ENCODE measurements around the gene EHMT1. TPM values are rescaled to one million over a fixed set of nuclear protein-coding genes. Genes with fewer than 3 reads are reported as not detected.

The EHMT1 gene
- total RNA-seq, 1 experiment from 2014 or later = 112 TPM

DNA sequence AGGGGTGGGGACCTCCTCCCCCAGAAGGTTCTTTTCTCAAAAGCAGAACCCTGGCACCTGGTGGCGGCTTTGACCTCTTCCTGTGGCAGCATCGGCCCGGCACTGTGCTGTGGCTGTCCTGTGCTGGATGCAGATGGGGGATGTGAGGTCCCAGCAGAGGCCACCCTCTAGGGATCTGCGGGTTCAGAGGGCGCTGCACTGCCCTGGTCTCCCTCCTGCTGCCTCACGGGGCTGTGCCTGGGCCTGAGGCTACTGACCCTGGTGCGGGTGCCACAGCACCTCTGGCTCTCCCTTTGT, 182.2 kb downstream of the EHMT1 start:
- Histone ChIP-seq H3K18ac (ENCODE audit: insufficient read length, low read depth, low read length) (no peak overlapping the region), H3K4me1 (ENCODE audit: insufficient read depth, low read length) (no peaks in the 10 kb centered on the region), H3K23ac (ENCODE audit: insufficient read length, low read depth, low read length) (no peak overlapping the region), H3K79me2 (ENCODE audit: insufficient read depth, low read length) (no peaks in the 10 kb centered on the region), H3K4ac (ENCODE audit: low read depth, low read length) (no peak overlapping the region), H3T11ph (ENCODE audit: low read length) (no peak overlapping the region), H3K56ac (ENCODE audit: insufficient read length, low read depth, low read length) (no peak overlapping the region), H2BK120ac (ENCODE audit: low read depth, low read length, poor library complexity, severe bottlenecking) (no peak overlapping the region), H3K9ac (ENCODE audit: extremely low read depth, insufficient read length, low read length) (no peak overlapping the region), H2BK15ac (ENCODE audit: low read depth, low read length) (no peak overlapping the region), H3K9me3 (ENCODE audit: control insufficient read depth, low read depth, low read length) (no peaks in the 10 kb centered on the region), H3K79me1 (ENCODE audit: insufficient read depth, low read depth, low read length, poor library complexity, severe bottlenecking) (no peaks in the 10 kb centered on the region), H3K14ac (ENCODE audit: insufficient read depth, low read length) (no peak overlapping the region), H2AK5ac (ENCODE audit: insufficient read length, low read length) (no peak overlapping the region), H4K8ac (replicated peaks; ENCODE audit: insufficient read length, low read depth, low read length) (no peak overlapping the region), H2AFZ (ENCODE audit: low read length) (no peak overlapping the region), H4K20me1 (ENCODE audit: control insufficient read depth, insufficient read depth, insufficient read length) (peaks cover under 1% of the 10 kb centered on the region), H3K27ac (ENCODE audit: insufficient read length, low read depth, low read length) (no peak overlapping the region), H2BK12ac (ENCODE audit: insufficient read length, low read depth, low read length) (no peak overlapping the region), H4K5ac (ENCODE audit: insufficient read length, low read depth, low read length) (no peak overlapping the region), H3K4me2 (ENCODE audit: insufficient read depth, insufficient read length, low read length) (no peak overlapping the region), H4K91ac (ENCODE audit: insufficient read length, low read depth, low read length) (no peak overlapping the region), H3K27me3 (ENCODE audit: insufficient read depth, low read length) (no peaks in the 10 kb centered on the region), H2BK5ac (ENCODE audit: insufficient read length, low read length) (no peak overlapping the region), H2BK20ac (ENCODE audit: low read depth, low read length, poor library complexity, severe bottlenecking) (no peak overlapping the region), H3K23me2 (ENCODE audit: insufficient read length, low read depth, low read length, poor library complexity, severe bottlenecking) (no peaks in the 10 kb centered on the region)
- TF ChIP-seq CTCF (conservative IDR thresholded peaks at IDR 0.05) = no peak
- H3K27ac Mint-ChIP-seq = no peak overlapping the region
- H3K36me3 Mint-ChIP-seq (ENCODE audit: insufficient read depth in 1 of 3, low read depth in 3 of 3) = peaks cover 48 to 91% (median 87%) of the 10 kb centered on the region in 3 experiments
- H3K4me3 Mint-ChIP-seq = no peak overlapping the region
- H3K9me3 Mint-ChIP-seq = no peaks in the 10 kb centered on the region; a peak in 1 of 5 replicates
- H3K4me1 Mint-ChIP-seq = no peaks in the 10 kb centered on the region
- no peak for DNase-seq
- no CpG with 5 or more reads among the region's 7 CpGs for WGBS (ENCODE audit: extremely low coverage, insufficient read length, low lambda C conversion rate)
- no peaks in the 10 kb centered on the region; the same call in 1 of the 2 replicates for H3K27me3 Mint-ChIP-seq (ENCODE audit: low read depth)

Data from H9 (cell line).